NOMO-1 treated with DMSO at 0.1 percent for 48 hours (cell line): ENCODE results near the gene CGB1.
"Not testable (repeated sequence)": the region's sequence is repeated elsewhere in the genome, so short reads cannot be mapped to it uniquely, and the experiment has no call there.

Source experiments
- DNase-seq: peaks from one replicate; lab custom pipeline; 2025; ENCODE audit not compliant: unreplicated experiment; lab: John Stamatoyannopoulos, UW

Gene CGB1

DNA sequence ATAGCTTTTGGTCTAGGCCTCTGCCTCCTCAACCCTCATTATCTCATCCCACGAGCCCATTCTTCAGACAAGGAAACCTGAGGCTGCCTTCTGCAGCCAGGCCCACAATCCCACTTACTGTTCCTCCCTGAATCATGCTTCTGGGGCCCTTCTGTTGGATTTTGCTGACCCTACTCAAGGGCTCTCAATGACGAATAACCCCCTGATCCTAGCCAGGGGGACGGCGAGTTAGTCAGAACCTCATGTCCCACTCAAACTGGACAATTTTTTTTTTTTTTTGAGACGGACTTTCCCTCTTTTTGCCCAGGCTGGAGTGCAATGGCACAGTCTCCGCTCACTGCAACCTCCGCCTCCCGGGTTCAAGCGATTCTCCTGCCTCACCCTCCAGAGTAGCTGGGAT is 14.6 kb downstream of the CGB1 start:
- no peak for DNase-seq

DNA sequence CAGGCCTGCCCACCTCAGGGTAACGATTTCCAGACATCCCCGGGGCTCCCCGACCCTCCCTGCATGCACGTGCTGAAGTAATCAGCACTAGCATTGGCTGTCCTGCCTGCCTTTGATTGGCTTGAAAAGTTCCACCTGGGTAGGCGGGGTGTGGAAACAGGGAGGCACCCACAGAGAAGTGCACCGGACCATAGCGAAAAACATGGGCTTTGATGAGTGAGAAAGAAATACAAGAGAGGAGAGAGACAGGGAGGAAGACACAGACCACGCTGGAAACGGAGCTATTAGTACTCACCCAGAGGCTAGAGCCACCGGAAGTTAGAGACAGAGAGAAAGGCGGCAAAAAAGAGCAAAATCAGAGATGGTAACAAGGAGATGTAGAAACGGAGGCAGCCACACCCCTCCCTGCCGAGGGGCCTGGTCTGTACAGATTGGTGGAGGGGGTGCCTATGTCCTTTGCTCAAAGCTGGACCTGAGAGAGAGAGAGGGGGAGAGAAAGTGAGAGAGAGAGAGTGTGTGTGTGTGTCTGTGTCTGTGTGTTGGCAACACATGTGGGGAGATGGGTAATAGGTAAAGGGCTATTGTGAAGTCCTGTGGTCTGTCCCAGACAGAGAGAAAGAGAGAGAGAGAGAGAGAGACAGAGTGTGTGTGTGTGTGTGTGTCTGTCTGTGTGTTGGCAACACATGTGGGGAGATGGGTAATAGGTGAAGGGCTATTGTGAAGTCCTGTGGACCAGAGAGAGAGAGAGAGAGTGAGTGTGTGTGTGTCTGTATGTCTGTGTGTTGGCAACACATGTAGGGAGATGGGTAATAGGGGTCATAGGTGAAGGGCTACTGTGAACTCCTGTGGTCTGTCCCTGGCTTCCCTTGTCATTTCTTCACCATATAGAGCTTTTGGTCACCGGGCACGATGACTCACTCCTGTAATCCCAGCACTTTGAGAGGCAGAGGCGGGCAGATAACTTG is 15.5 kb downstream of the CGB1 start:
- peak; percentile 29 for DNase-seq

DNA sequence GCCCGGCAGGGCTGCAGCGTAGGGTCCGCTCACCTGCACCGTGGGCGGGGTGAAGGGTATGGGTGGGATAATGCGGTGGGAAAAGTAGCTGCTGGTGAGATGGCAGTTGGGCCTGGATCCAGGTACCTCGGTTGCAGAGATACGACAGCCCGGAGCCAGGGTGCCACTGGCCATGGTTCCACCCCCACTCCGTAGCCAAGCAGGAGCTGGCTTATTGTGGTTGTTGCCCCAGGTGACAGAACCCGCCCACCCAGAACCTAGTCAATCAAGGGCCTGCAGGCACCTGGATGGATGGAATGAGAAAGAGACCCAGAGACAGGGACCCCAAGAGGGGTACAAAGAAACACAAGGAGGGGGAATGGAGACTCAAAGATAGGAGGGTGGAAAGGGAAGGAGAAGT is 16.4 kb downstream of the CGB1 start:
- no peak for DNase-seq

DNA sequence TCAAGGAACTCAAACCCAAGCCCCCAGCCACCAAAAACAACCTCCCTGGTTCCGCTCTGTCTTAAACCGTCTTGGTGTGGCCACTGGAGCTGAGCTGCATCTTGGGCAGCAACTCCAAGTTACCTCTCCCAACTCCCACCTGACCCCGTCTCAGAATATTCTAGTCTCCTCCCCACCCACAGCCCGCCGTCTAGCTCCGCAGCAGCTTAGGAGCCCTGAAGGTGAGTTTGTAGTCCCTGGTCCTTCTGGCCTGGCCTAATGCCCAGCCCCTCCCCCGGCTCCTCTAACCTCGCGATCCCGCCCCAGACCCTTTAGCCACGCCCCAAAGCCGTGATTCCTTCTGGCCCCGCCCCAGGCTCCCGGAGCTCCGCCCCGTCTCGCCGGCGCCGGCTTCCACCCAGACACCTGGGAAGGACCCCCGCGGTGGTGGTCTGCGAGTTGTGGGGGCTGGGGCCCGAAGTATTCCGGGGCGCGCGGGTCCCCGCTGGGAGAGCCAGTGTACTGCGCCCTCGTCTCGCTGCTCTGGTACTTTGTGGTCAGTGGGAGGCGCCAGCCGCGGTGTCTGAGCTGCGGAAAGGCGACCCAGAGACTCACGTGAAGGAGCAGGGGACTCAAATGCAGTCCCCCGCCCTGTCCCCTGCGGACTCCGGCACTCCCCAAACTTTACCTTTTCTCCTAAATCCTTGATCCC is 17.3 kb downstream of the CGB1 start:
- peak; percentile 13 for DNase-seq

DNA sequence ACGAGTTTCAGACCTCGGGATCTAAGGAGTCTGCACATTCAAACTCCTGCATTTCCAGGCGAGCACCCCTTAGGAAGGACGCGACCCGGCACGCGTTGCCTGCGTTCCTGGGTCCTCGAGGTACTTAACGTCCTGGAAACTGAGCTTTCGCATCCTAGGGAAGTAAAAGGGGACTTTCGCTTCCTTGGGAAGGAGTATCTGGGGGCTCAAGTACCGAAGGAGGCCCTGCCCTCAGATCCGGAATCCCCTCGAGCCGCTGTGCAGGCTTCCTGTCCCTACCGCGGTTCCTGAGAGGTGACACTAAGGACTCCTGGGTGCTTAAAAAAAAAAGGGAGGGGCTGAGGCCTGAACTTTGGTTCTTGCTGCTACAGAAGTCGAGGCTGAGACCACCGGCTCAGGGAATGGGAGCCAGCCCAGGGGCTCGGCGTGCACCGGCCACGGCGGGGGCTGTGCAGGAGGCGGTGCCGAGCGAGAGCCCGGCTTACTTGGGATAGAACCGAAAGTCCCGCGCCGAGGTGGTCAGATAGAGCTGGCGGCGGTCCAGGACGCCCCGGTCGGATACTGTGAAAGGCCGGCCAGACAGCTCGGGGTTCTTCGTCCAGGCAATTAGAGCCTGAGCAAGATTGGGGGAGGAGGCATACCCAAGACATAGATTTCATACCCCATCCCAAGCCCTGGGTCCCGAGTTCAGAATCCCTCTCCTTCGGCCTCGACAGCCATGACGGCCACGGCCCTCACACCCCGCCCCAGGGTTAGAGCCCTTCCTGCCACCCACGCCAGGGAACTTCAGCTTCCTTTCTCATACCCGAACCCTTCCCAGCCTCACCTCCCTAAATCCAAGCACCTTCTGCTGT is 18.1 kb downstream of the CGB1 start:
- DNase-seq: not testable (repeated sequence)

DNA sequence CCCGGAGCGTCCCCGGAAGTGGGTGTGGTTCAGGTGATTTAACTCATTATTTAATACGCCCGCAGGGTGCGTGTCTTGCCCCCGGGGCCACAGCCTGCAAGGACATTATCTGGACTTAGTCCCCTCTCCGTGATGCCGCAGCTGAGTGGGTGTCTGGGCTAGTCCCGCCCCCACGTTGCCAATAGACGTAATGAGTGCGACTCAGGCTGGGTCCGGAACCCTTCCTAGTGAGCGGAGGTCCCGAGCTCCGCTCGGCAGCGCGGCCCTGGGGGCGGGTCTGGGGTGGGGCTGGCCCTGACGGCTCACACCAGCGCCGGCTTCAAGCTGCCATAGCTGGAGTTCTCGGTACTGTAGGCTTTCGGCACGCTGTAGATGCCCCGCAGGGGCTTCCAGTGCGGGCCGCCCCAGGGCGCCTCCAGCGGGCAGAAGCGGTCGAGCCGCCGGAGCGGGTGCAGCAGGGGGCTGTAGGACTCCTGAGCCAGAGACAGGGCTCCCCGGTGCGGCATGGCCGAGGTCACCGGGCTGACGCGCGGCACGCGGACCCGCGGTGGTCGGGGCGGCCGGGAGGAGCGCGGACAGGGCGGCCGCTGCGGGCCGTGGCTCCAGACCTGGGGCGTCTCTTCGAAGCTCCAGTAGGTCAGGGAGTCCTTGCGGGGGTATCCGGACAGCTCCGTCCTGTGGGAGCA is 18.9 kb downstream of the CGB1 start:
- peak; percentile 59 for DNase-seq

DNA sequence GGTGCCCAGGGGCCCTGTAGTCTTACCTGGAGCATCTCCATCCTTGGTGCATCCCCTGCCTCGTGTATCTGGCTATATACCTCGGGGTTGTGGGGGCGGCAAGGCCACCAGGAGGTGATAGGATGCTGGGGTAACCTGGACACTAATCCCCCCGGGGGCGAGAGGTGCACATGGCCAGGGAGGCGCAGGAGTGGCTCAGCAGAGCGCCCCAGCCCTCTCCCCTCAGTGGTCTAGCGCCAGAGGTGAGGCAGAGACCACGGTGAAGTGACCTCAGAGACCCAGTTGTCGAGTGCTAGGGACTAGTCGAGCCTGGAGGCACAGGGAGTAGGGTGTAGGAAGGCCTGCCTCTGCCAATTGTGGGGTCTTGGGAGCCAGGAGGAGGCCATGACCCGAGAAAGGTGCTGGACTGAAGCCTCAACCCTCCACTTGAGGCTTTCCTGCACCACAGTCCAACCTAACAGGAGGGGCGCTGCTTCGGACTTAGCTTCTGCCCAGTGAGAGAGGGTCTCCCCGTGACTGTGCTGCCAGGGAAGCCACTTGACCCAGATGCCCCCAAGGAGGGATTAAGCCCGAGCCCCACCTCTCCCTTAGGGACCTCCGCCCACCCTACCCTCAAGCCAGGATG is 19.5 kb downstream of the CGB1 start, which contains the start of gene LHB:
Gene LHB (minus strand): TSS at position 51 of the 625 bp plus-strand sequence. CDS start 10 bp downstream, at position 41.
- no peak for DNase-seq

DNA sequence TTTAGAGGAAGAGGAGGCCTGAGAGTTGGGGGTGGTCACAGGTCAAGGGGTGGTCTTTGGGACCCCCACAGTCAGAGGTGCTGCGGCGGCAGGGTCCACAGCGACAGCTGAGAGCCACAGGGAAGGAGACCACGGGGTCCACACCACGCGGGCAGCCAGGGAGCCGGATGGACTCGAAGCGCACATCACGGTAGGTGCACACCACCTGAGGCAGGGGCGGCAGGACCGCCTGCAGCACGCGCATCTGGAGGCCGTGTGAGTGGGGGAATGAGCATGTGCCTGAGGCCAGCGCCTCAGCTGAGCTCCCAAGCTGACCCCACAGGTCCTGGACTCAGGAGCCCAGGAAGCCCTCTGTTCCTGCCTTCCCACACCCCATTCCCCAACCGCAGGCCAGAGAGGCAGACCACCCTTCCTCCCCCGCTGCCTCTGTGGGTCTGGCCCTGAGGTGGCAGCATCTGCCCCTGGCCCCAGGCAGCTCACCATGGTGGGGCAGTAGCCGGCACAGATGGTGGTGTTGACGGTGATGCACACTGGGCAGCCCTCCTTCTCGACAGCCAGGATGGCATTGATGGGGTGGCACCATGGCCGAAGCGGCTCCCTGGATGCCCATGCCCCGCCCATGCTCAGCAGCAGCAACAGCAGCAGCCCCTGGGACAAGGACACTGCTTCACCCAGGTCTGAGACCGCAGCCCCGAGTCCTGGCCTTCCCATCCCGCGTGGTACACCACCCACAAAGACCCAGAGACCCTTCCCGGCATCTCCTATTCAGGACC is 20.4 kb downstream of the CGB1 start:
- DNase-seq: no peak

DNA sequence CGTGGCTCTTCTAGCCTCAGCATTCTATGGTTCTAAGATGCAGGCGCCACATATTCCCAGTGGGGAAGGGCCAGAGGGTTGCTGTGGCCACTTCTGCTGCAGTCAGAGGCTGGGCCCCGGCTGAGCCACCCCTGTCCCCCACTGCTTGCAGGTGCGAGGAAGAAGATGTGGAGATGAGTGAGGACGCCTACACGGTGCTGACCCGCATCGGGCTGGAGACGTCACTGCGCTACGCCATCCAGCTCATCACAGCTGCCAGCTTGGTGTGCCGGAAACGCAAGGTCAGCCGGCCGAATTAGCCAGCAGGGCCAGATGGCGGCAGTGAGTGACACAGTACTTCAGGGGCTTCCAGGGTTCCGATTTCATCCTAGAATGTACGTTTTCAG is 21.8 kb downstream of the CGB1 start:
- no peak for DNase-seq

DNA sequence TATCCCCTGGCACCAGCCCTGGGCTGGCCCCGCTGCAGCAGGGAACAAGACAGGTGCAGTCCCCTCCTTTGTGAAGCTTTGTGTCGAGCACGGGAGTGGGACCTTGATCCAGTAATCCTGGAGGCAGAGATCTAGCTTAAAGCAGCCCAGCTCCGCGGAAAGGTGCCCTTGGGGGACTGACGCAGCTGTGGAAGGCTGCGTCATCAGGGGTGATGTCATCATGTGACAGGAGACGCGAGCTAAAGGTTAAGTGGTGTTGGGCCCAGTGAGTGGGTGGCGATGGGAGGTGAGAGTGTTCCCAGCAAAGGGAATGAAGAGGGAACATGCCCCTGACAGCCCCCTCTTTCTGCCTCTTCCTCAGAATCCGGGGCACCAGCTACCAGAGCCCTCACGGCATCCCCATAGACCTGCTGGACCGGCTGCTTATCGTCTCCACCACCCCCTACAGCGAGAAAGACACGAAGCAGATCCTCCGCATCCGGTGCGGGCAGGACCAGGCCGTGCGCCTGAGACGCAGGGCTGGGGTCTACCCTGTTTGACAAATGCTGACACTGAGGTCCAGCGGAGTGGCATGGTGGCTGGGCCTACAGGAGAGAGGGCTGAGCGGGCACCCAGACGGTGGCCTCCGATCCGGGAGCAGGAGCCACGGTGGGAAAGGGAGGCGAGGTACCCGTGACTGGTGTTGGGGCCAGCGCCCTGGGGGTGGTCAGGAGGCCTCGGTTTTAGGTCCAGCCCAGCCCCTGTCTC is 22.4 kb downstream of the CGB1 start:
- DNase-seq: no peak

DNA sequence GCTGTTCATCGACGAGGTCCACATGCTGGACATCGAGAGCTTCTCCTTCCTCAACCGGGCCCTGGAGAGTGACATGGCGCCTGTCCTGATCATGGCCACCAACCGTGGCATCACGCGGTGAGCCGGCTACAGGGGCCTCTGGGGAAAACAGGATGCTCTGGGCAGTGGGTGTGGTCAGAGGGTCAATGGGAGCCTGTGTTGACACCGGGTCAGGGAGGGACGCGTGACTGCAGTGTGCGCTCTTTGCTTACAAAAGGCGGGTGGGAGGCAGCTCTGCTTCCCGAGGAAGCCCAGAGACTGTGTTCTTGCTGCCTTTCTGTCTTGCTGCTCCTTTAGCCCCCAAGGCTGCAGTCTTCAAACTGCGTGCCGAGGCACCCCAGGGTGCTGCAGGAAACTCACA is 25.5 kb downstream of the CGB1 start:
- no peak for DNase-seq

DNA sequence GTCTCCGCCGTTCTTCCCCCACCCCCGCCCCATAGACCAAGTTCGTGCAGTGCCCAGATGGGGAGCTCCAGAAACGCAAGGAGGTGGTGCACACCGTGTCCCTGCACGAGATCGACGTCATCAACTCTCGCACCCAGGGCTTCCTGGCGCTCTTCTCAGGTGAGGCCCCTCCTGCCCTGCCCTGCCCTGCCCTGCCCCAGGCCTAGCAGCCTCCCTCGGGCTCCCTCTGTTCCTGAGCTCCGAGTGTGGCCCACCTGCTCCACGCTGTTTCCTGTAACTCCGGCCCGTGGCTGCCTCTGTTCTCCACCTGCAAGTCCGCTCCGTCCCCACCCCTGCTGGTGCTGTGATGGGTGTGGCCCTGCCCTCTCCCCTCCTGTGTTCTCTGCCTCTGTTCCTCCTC is 26.2 kb downstream of the CGB1 start:
- DNase-seq: no peak

DNA sequence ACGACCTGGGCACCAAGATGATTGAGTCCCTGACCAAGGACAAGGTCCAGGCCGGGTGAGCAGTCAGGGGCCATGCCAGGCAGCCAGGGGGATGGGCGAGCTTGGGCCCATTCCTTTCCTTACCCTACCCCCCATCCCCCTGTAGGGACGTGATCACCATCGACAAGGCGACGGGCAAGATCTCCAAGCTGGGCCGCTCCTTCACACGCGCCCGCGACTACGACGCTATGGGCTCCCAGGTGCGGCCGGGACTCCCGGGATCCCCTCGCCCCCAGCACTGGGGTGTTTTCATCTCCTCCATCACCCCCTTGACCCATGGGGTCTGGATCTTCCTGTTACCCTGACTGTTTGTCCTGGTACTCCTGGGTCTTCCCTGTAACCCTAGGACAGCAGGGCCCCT is 26.9 kb downstream of the CGB1 start:
- no peak for DNase-seq

DNA sequence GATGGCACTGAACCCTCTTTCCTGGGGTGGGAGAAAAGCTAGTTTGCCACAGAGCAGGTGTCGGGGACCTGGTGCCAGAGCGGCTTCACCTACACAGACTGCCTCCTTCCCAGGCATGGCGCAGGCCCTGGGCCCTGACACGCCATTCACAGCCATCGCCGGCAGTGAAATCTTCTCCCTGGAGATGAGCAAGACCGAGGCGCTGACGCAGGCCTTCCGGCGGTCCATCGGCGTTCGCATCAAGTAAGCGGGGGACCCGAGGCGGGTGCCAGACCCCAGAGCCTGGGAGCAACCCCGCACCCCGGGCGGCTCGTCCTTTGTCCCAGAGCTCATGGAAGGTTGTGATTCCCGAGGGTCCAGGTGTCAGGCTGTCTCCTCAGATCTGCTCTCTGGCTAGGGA is 29.8 kb downstream of the CGB1 start:
- DNase-seq: no peak

DNA sequence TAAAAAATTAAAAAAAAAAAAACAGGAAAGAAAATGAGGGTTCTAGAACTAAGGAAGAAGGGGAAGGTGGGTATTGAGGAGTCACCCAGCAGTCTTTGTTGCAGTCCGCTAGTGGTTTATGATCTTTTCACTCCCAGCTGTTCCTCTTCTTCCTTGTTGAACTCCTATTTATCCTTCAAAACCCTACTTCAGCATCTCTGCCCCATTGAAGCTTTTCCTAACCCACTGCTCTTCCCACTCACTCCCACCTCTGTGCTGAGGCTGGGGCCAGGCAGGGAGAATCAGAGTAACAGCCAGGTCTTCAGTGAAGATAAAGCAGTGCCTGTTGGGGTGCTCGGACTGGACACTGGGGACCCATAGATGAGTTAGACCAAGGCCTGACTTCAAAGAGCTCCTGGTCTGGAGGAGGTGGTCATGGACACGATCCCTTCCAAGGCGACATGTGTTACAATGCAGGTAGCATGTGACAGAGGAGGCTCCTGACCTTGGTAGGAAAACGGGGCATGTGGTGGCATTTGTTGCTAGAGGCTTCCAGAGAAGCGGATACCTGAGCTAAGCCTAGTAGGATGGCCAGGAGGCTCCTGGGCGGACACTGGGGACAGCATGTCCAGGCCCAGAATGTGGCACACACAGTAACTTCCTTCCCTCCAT is 31.6 kb downstream of the CGB1 start:
- no peak for DNase-seq

DNA sequence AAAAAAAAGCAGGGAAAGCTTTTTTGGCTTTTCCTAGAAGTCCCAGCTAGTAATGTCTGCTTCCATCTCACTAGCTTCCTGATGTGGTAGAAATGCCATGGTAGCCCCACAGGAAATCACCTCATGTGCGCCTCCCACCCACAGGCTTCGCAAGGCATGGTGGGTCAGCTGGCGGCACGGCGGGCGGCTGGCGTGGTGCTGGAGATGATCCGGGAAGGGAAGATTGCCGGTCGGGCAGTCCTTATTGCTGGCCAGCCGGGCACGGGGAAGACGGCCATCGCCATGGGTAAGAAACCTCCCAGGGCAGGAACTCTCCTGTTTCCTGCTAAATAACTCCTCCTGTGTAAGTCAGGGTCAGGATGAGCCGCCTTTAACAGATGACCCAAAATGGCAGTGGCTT is 32.6 kb downstream of the CGB1 start:
- DNase-seq: no peak

DNA sequence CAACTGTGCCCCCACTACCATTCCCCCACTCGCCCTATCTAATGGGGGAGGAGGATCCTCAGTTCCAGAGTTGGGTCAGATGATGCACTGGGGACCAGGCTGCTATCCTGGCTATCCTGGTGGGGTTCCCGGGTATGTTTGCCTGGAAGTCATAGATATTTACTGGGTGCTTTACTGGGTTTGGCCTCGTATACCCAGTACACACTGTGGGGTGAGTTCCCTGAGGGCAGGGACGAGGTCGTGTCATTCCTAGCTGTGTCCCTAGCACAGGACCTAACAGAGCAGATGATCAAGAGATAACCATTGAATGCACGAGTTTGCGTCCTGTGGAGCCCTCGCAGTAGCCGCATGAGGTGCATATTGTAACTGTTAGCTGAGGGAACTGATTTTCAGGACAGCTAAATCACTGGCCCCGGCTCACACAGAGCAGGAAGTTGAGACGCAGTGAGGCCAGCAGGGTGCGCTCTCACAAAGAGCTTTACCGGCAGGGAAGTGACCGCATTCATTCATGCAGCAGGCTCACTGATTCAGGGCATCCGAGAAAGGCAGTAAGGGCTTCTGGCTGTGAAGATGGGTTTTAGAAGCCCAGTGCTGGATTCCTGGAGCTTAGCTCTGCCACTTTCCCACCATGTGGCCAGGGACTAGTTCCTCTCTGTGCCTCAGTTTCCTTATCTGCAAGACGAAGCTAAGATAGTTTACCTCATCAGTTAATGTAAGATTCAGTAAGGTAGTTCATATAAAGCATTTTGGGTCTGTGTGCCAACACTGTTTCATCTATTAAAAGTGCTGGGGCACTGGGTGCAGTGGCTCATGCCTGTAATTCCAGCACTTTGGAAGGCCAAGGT is 37.0 kb downstream of the CGB1 start:
- DNase-seq: peak; percentile 44
